Lower lobe of right lung (tissue), 2 donors: ENCODE measurements around the gene REL. TPM values are rescaled to one million over a fixed set of nuclear protein-coding genes. Genes with fewer than 3 reads are reported as not detected.

Source experiments
- ATAC-seq, 2 donors: fragments of 200-7000 bp; cut with Tn5 transposase; one replicate each; pipeline ENCODE4 v1.9.1; 2020 to 2022; ENCODE audit warnings: mild to moderate bottlenecking in 2 of 2, moderate library complexity in 2 of 2
- DNase-seq: peaks from one replicate; pipeline ENCODE4 v3.0.0-alpha.2; 2020
- H3K27ac ChIP-seq: fragments of 200-600 bp; one replicate; pipeline ENCODE4 v1.8.0; 2022
- H3K27me3 ChIP-seq: fragments of 200-600 bp; one replicate; pipeline ENCODE4 v1.8.0; 2022; ENCODE audit warnings: low read depth
- H3K36me3 ChIP-seq: fragments of 200-600 bp; one replicate; pipeline ENCODE4 v1.8.0; 2022; ENCODE audit warnings: mild to moderate bottlenecking
- H3K4me1 ChIP-seq: fragments of 200-600 bp; one replicate; pipeline ENCODE4 v1.8.0; 2022
- H3K4me3 ChIP-seq: fragments of 200-600 bp; one replicate; pipeline ENCODE4 v1.8.0; 2022; ENCODE audit warnings: mild to moderate bottlenecking
- H3K9me3 ChIP-seq: fragments of 200-600 bp; one replicate; pipeline ENCODE4 v1.8.0; 2022
- intact Hi-C: fragments of 100-400 bp; cut with DNase I; formaldehyde crosslinking; loops from one replicate; pipeline ENCODE4 v1.11.0; 2022
- total RNA-seq: library from RNA; stranded (reverse); fragmentation: NEBNext Ultra II Directional; extraction: Animal tissue kit (Norgen Biotek cat#: 25700); gene quantifications from one replicate; pipeline ENCODE4 v1.2.1, GENCODE V29; 2021
- TF ChIP-seq, protein P1 (sequence below): fragments of 200-600 bp; IDR thresholded peaks from one replicate; pipeline ENCODE4 v1.8.0; 2022; ENCODE audit warnings: antibody characterized with exemption, mild to moderate bottlenecking
- donor health status: DM: no; HTN: yes; CAD: no; lungs with severe emphysema.

The REL gene
- total RNA-seq, 1 donor from 2014 or later = 33.6 TPM

DNA sequence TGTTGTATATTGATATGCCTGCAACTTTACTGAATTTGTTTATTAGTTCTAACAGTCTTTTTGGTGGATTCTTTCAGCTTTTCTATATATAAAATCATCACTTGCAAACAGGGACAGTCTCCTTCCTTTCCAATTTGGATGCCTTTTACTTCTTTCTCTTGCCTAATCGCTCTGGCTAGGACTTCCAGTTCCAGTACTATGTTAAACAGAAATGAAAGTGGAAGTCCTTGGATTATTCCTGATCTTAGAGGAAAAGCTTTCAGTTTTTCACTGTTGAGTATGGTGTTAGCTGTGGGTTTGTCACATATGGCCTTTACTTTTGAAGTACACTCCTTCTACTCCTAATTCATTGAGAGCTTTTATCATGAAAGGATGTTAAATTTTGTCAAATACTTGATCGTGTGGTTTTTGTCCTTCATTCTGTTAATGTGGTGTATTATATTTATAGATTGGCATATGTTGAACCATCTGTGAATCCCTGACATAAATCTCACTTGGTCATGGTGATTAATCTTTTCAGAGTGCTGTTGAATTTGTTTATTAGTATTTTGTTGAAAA is 52.9 kb downstream of the REL start:
- H3K4me3 ChIP-seq = no peak overlapping the region
- H3K27ac ChIP-seq = peak overlapping the region; percentile 4
- DNase-seq = no peak
- no peaks in the 10 kb centered on the region for H3K27me3 ChIP-seq
- peaks cover 14% of the 10 kb centered on the region for H3K36me3 ChIP-seq
- no peaks in the 10 kb centered on the region for H3K9me3 ChIP-seq
- H3K4me1 ChIP-seq = peaks cover 12% of the 10 kb centered on the region
- intact Hi-C loops = no loop called here
- TF ChIP-seq, protein P1, sequence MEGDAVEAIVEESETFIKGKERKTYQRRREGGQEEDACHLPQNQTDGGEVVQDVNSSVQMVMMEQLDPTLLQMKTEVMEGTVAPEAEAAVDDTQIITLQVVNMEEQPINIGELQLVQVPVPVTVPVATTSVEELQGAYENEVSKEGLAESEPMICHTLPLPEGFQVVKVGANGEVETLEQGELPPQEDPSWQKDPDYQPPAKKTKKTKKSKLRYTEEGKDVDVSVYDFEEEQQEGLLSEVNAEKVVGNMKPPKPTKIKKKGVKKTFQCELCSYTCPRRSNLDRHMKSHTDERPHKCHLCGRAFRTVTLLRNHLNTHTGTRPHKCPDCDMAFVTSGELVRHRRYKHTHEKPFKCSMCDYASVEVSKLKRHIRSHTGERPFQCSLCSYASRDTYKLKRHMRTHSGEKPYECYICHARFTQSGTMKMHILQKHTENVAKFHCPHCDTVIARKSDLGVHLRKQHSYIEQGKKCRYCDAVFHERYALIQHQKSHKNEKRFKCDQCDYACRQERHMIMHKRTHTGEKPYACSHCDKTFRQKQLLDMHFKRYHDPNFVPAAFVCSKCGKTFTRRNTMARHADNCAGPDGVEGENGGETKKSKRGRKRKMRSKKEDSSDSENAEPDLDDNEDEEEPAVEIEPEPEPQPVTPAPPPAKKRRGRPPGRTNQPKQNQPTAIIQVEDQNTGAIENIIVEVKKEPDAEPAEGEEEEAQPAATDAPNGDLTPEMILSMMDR = no peak
- peak in 1 of 2 donors; percentile 60 for ATAC-seq

DNA sequence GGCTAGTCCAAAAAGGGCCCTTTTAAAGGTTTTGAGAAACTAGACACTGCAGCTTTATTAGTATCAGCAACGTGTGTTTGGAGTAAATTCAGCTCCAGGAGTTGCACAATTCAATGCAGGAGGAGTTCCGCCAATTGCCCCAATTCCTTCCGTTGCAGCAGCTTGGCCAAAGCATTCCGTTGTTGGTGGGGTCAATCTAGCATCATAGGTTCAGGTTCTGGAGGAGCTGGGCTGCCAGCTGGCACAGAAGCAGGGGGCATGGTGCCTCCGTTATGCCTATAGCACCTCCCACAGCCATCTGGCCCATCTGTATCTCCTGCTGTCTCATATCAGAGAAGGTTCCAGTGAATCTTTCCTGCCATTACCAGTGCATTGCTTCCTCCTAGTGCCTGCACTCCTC is 55.4 kb downstream of the REL start:
- intact Hi-C loops = no loop called here
- no peak for DNase-seq
- TF ChIP-seq, protein P1 = no peak
- peak; percentile 20 to 49 for ATAC-seq
- Histone ChIP-seq H3K27me3 (no peaks in the 10 kb centered on the region), H3K27ac (no peak overlapping the region), H3K4me3 (no peak overlapping the region), H3K4me1 (peaks cover 12% of the 10 kb centered on the region), H3K9me3 (no peaks in the 10 kb centered on the region), H3K36me3 (peaks cover 13% of the 10 kb centered on the region)

DNA sequence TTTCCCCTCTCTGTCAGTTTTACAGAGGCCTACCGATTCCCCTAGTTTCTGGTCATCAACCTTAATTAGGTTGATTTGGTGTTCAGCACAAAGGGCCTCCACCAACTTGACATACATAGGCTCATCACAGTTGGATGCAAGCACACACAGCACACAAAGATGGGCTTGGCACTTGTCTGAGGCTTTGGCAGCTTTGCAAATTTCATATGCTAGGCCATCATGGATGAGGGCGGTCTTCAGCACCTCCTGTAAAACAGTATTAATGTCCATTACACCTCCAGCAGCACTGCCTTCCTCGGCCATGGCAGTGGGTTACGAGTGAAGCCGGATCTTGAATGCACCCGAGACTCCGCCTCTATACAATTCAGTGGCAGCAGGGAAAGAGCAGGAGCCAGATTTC is 56.9 kb downstream of the REL start:
- intact Hi-C loops = no loop called here
- Histone ChIP-seq H3K9me3 (no peaks in the 10 kb centered on the region), H3K4me3 (no peak overlapping the region), H3K4me1 (peaks cover 12% of the 10 kb centered on the region), H3K27ac (no peak overlapping the region), H3K36me3 (peaks cover 21% of the 10 kb centered on the region), H3K27me3 (no peaks in the 10 kb centered on the region)
- DNase-seq (no peak), ATAC-seq (no peak)
- TF ChIP-seq, protein P1 = no peak

DNA sequence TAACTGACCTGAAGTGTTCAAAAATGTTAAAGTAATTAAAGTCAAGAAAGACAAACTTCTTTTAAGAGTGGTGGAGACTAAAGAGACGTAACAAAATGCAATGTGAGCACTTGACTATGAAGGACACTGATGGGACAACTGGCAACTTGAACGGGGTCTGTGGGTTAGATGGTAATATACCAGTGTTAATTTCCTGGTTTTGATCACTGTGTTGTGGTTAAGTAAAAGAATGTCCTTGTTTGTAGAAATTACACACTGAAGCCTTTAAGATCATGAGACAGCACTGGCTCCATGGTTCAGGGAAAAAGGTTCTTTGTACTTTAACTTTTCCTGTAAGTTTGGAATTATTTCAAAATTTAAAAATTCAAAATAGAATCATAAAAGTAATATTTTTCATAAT is 58.2 kb downstream of the REL start:
- no peak overlapping the region for H3K4me3 ChIP-seq
- H3K27ac ChIP-seq = no peak overlapping the region
- intact Hi-C loops = no loop called here
- H3K36me3 ChIP-seq = peaks cover 21% of the 10 kb centered on the region
- H3K4me1 ChIP-seq = peaks cover 2% of the 10 kb centered on the region
- no peaks in the 10 kb centered on the region for H3K27me3 ChIP-seq
- ATAC-seq = no peak
- DNase-seq = no peak
- no peaks in the 10 kb centered on the region for H3K9me3 ChIP-seq
- TF ChIP-seq, protein P1 = no peak

DNA sequence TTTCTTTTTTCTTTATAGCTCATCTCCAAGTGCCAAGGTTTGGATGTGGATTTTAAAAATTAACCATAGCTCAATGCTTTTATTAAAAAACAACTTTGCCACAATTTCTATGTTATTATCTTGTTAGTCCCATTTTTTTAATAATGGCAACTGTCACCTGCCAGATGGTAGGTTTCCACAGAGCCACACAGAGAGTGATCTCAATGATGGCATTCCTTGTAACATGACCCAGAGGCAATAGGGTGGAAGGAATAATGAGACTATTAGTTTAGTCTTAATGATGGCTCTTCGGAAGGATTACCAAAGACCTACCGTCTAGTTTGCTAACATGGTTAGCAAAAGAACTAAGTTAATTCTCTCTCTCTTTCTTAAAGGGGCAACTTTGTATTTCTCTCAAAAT is 64.0 kb downstream of the REL start:
- no peak overlapping the region for H3K4me3 ChIP-seq
- H3K27ac ChIP-seq = no peak overlapping the region
- TF ChIP-seq, protein P1 = no peak
- ATAC-seq (no peak), DNase-seq (no peak)
- no peaks in the 10 kb centered on the region for H3K9me3 ChIP-seq
- H3K4me1 ChIP-seq = no peaks in the 10 kb centered on the region
- peaks cover 13% of the 10 kb centered on the region for H3K36me3 ChIP-seq
- intact Hi-C loops = no loop called here
- no peaks in the 10 kb centered on the region for H3K27me3 ChIP-seq
